SK-N-SH treated with all-trans-retinoic acid at 6 μM for 48 hours (cell line): ENCODE data around the gene PAK2.

ENCODE experiments used
- ATAC-seq: fragments of 200-7000 bp; cut with Tn5 transposase; 3 replicates; pipeline ENCODE4 v1.9.1; 2020; ENCODE audit warnings: mild to moderate bottlenecking, moderate library complexity
- ARNTL ChIP-seq: fragments of 450-650 bp; formaldehyde crosslinking; IDR thresholded peaks from 2 replicates; pipeline ENCODE4 v1.5.0; 2020; ENCODE audit warnings: low read depth, mild to moderate bottlenecking, moderate library complexity, borderline replicate concordance
- BACH2 ChIP-seq: fragments of 250-450 bp; sonication (Bioruptor Pico); IDR thresholded peaks from 2 replicates; pipeline ENCODE4 v1.9.0; 2021; ENCODE audit warnings: mild to moderate bottlenecking, borderline replicate concordance
- CSDC2 ChIP-seq: fragments of 250-450 bp; sonication (Bioruptor Pico); IDR thresholded peaks from 2 replicates; pipeline ENCODE4 v1.5.0; 2020; ENCODE audit warnings: mild to moderate bottlenecking, moderate library complexity
- ESRRG ChIP-seq: fragments of 250-450 bp; sonication (Bioruptor Pico); IDR thresholded peaks from 2 replicates; pipeline ENCODE4 v1.6.1; 2021; ENCODE audit warnings: mild to moderate bottlenecking
- GLIS3 ChIP-seq: fragments of 250-450 bp; sonication (Bioruptor Pico); IDR thresholded peaks from 2 replicates; pipeline ENCODE4 v1.5.0; 2020; ENCODE audit warnings: mild to moderate bottlenecking, moderate library complexity
- OSR1 ChIP-seq: fragments of 250-450 bp; sonication (Bioruptor Pico); IDR thresholded peaks from 2 replicates; pipeline ENCODE4 v1.8.0; 2022; ENCODE audit warnings: moderate library complexity, mild to moderate bottlenecking, inconsistent platforms
- PPARA ChIP-seq: fragments of 250-450 bp; sonication (Bioruptor Pico); IDR thresholded peaks from 2 replicates; pipeline ENCODE4 v1.5.0; 2020; ENCODE audit warnings: mild to moderate bottlenecking, borderline replicate concordance
- RARB ChIP-seq: fragments of 250-450 bp; sonication (Bioruptor Pico); IDR thresholded peaks from 2 replicates; pipeline ENCODE4 v1.8.0; 2021; ENCODE audit warnings: mild to moderate bottlenecking, moderate library complexity
- SNAI2 ChIP-seq: fragments of 250-450 bp; sonication (Bioruptor Pico); IDR thresholded peaks from 2 replicates; pipeline ENCODE4 v1.5.0; 2020; ENCODE audit warnings: mild to moderate bottlenecking, moderate library complexity
- TCF4 ChIP-seq: fragments of 250-450 bp; sonication (Bioruptor Pico); IDR thresholded peaks from 2 replicates; pipeline ENCODE4 v1.8.0; 2021; ENCODE audit warnings: mild to moderate bottlenecking, moderate library complexity, borderline replicate concordance
- TOX ChIP-seq: fragments of 250-450 bp; sonication (Bioruptor Pico); IDR thresholded peaks from 2 replicates; pipeline ENCODE4 v1.8.0; 2021; ENCODE audit warnings: mild to moderate bottlenecking, moderate library complexity, borderline replicate concordance
- ZC3H10 ChIP-seq: fragments of 250-450 bp; sonication (Bioruptor Pico); IDR thresholded peaks from 2 replicates; pipeline ENCODE4 v1.5.1; 2021; ENCODE audit warnings: mild to moderate bottlenecking, moderate library complexity
- ZFP3 ChIP-seq: fragments of 250-450 bp; sonication (Bioruptor Pico); IDR thresholded peaks from 2 replicates; pipeline ENCODE4 v1.5.0; 2020; ENCODE audit warnings: mild to moderate bottlenecking, moderate library complexity
- ZNF565 ChIP-seq: fragments of 450-650 bp; formaldehyde crosslinking; conservative IDR thresholded peaks from 2 replicates; pipeline ENCODE4 v1.5.0; 2020; ENCODE audit warnings: low read depth, mild to moderate bottlenecking, moderate library complexity
- ZNF70 ChIP-seq: fragments of 450-650 bp; formaldehyde crosslinking; IDR thresholded peaks from 2 replicates; pipeline ENCODE4 v1.5.0; 2020; ENCODE audit warnings: mild to moderate bottlenecking, moderate library complexity
- ZNF8 ChIP-seq: fragments of 450-650 bp; formaldehyde crosslinking; IDR thresholded peaks from 2 replicates; pipeline ENCODE4 v1.5.0; 2020; ENCODE audit warnings: mild to moderate bottlenecking, moderate library complexity
- TF ChIP-seq, protein P1 (sequence below): fragments of 250-450 bp; sonication (Bioruptor Pico); IDR thresholded peaks from 2 replicates; pipeline ENCODE4 v1.5.0; 2020; ENCODE audit warnings: mild to moderate bottlenecking, moderate library complexity
- TF ChIP-seq, protein P2 (sequence below): fragments of 250-450 bp; sonication (Bioruptor Pico); IDR thresholded peaks from 2 replicates; pipeline ENCODE4 v1.5.1; 2020; ENCODE audit warnings: low read depth, mild to moderate bottlenecking, moderate library complexity
- TF ChIP-seq, protein P3 (sequence below): fragments of 250-450 bp; sonication (Bioruptor Pico); IDR thresholded peaks from 2 replicates; pipeline ENCODE4 v1.5.1; 2021; ENCODE audit warnings: mild to moderate bottlenecking, moderate library complexity
- TF ChIP-seq, protein P4 (sequence below): fragments of 250-450 bp; sonication (Bioruptor Pico); IDR thresholded peaks from 2 replicates; pipeline ENCODE4 v1.8.0; 2020; ENCODE audit warnings: mild to moderate bottlenecking, moderate library complexity, borderline replicate concordance

PAK2 gene

DNA sequence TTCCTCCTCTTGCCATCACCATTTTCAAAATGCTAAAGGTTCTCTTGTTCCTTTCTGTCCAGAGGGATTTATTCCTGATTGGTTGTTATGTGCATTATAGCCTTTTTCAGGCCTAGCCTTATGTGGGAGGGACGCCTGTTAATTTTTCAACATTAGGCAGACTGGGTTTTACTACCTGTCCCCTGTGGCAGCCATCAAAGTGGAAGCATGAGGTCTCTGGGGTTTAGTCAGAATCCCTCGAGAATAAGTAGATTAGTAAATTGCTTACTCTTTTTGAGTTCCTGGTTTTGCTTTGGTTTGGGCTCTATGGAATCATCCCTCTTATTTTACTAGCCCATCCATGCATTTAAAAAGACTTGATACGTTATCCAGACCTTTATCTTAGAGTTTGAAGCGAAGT lies 32.4 kb downstream of the PAK2 start:
- ATAC-seq = no peak
- TF ChIP-seq ESRRG (CRISPR knock-in tag) = no peak
- TF ChIP-seq BACH2 (CRISPR knock-in tag) = no peak
- TF ChIP-seq, protein P1, sequence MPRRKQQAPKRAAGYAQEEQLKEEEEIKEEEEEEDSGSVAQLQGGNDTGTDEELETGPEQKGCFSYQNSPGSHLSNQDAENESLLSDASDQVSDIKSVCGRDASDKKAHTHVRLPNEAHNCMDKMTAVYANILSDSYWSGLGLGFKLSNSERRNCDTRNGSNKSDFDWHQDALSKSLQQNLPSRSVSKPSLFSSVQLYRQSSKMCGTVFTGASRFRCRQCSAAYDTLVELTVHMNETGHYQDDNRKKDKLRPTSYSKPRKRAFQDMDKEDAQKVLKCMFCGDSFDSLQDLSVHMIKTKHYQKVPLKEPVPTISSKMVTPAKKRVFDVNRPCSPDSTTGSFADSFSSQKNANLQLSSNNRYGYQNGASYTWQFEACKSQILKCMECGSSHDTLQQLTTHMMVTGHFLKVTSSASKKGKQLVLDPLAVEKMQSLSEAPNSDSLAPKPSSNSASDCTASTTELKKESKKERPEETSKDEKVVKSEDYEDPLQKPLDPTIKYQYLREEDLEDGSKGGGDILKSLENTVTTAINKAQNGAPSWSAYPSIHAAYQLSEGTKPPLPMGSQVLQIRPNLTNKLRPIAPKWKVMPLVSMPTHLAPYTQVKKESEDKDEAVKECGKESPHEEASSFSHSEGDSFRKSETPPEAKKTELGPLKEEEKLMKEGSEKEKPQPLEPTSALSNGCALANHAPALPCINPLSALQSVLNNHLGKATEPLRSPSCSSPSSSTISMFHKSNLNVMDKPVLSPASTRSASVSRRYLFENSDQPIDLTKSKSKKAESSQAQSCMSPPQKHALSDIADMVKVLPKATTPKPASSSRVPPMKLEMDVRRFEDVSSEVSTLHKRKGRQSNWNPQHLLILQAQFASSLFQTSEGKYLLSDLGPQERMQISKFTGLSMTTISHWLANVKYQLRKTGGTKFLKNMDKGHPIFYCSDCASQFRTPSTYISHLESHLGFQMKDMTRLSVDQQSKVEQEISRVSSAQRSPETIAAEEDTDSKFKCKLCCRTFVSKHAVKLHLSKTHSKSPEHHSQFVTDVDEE = no peak
- TF ChIP-seq, protein P2, sequence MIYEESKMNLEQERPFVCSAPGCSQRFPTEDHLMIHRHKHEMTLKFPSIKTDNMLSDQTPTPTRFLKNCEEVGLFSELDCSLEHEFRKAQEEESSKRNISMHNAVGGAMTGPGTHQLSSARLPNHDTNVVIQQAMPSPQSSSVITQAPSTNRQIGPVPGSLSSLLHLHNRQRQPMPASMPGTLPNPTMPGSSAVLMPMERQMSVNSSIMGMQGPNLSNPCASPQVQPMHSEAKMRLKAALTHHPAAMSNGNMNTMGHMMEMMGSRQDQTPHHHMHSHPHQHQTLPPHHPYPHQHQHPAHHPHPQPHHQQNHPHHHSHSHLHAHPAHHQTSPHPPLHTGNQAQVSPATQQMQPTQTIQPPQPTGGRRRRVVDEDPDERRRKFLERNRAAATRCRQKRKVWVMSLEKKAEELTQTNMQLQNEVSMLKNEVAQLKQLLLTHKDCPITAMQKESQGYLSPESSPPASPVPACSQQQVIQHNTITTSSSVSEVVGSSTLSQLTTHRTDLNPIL = no peak
- TF ChIP-seq CSDC2 (CRISPR knock-in tag) = no peak
- TF ChIP-seq, protein P3, sequence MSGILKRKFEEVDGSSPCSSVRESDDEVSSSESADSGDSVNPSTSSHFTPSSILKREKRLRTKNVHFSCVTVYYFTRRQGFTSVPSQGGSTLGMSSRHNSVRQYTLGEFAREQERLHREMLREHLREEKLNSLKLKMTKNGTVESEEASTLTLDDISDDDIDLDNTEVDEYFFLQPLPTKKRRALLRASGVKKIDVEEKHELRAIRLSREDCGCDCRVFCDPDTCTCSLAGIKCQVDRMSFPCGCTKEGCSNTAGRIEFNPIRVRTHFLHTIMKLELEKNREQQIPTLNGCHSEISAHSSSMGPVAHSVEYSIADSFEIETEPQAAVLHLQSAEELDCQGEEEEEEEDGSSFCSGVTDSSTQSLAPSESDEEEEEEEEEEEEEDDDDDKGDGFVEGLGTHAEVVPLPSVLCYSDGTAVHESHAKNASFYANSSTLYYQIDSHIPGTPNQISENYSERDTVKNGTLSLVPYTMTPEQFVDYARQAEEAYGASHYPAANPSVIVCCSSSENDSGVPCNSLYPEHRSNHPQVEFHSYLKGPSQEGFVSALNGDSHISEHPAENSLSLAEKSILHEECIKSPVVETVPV (CRISPR knock-in tag) = no peak
- TF ChIP-seq OSR1 (CRISPR knock-in tag) = no peak
- TF ChIP-seq ZFP3 = no peak
- no peak for TF ChIP-seq ZC3H10 (CRISPR knock-in tag)
- TF ChIP-seq ZNF70 (CRISPR knock-in tag) = no peak
- no peak for TF ChIP-seq RARB
- TF ChIP-seq, protein P4, sequence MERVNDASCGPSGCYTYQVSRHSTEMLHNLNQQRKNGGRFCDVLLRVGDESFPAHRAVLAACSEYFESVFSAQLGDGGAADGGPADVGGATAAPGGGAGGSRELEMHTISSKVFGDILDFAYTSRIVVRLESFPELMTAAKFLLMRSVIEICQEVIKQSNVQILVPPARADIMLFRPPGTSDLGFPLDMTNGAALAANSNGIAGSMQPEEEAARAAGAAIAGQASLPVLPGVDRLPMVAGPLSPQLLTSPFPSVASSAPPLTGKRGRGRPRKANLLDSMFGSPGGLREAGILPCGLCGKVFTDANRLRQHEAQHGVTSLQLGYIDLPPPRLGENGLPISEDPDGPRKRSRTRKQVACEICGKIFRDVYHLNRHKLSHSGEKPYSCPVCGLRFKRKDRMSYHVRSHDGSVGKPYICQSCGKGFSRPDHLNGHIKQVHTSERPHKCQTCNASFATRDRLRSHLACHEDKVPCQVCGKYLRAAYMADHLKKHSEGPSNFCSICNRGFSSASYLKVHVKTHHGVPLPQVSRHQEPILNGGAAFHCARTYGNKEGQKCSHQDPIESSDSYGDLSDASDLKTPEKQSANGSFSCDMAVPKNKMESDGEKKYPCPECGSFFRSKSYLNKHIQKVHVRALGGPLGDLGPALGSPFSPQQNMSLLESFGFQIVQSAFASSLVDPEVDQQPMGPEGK (CRISPR knock-in tag) = no peak
- TF ChIP-seq ZNF565 (CRISPR knock-in tag) = no peak
- no peak for TF ChIP-seq TCF4 (CRISPR knock-in tag)

DNA sequence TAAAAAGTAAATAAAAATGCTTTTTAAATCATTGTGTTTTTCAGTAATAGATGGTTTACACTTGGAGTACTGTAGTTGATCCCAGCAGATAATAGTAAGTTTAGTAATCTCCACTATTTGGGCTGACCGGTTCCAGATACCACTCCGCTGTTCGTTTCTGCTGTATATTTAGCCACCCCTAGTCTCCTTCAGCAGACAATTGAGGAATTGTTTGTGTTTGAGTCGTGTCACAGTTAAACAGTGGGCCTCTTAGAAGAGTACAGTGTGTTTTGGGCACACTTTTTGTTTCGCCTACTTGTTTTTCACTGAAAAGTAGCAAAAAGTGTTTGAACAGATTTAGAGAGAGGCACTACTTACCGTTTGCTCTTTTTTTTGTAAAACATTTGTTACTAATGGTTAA lies 33.2 kb downstream of the PAK2 start:
- no peak for ATAC-seq
- TF ChIP-seq ZC3H10 (CRISPR knock-in tag) = no peak
- TF ChIP-seq, protein P3 (CRISPR knock-in tag) = no peak
- TF ChIP-seq TCF4 (CRISPR knock-in tag) = no peak
- no peak for TF ChIP-seq ESRRG (CRISPR knock-in tag)
- TF ChIP-seq SNAI2 (CRISPR knock-in tag) = no peak
- TF ChIP-seq ZNF70 (CRISPR knock-in tag) = no peak
- TF ChIP-seq RARB = no peak
- no peak for TF ChIP-seq PPARA (CRISPR knock-in tag)
- no peak for TF ChIP-seq CSDC2 (CRISPR knock-in tag)

DNA sequence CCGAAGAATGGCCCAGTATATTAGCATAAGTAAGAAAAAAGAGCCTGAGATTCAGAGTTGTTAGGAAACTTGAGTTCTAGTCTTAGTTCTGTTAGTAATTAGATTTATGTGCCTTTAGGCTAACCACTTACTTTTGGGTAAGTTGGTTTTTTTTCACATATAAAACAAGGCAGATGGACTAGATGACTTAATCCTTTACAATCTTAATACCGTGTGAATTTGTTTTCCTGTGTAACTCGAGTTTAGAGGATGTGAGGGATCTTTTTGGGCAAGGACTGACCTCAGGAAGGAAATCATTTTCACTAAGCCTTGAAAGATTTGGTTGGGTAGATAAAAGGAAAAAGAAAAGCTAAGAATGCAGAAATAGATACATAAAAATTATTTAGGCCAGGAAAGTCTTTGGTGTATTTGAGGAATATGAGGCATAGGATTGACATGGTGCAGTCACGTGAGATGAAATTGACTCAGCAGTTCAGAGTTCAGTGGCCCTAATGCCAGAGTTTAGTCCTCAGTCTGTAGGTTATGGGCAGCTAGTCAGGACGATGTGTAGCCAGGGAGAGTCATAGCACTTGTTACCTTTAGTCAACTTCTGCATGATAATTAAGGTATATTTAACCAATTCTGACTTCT lies 34.6 kb downstream of the PAK2 start:
- ATAC-seq = peak; percentile 7; the same call in 1 of the 3 replicates
- no peak for TF ChIP-seq GLIS3 (CRISPR knock-in tag)
- no peak for TF ChIP-seq CSDC2 (CRISPR knock-in tag)
- no peak for TF ChIP-seq ZNF8 (CRISPR knock-in tag)
- TF ChIP-seq SNAI2 (CRISPR knock-in tag) = no peak
- TF ChIP-seq, protein P2 = no peak
- TF ChIP-seq TCF4 (CRISPR knock-in tag) = no peak
- no peak for TF ChIP-seq OSR1 (CRISPR knock-in tag)
- no peak for TF ChIP-seq ESRRG (CRISPR knock-in tag)
- no peak for TF ChIP-seq TOX (CRISPR knock-in tag)
- TF ChIP-seq BACH2 (CRISPR knock-in tag) = no peak
- TF ChIP-seq ZNF565 (CRISPR knock-in tag) = no peak
- no peak for TF ChIP-seq ARNTL
- TF ChIP-seq, protein P1 = no peak
- TF ChIP-seq PPARA (CRISPR knock-in tag) = no peak
- TF ChIP-seq ZNF70 (CRISPR knock-in tag) = no peak
